Panc1 (cell line): ENCODE results near the gene WDR76. TPM values are rescaled to one million over a fixed set of nuclear protein-coding genes. Genes with fewer than 3 reads are reported as not detected.

Experiments used
- ATAC-seq: fragments of 200-7000 bp; cut with Tn5 transposase; 2 replicates; pipeline ENCODE4 v1.9.1; 2020; ENCODE audit warnings: mild to moderate bottlenecking, moderate library complexity
- BruUV-seq: library from RNA; stranded (reverse); fragments of 400-500 nt; replicated peaks from 2 replicates; lab custom pipeline; 2021; lab: Mats Ljungman, UMichigan
- CTCF ChIA-PET: fragments of 300-600 bp; sonication (Branson Sonifier 250); formaldehyde crosslinking; loops from one replicate; lab custom pipeline; 2022; ENCODE audit warnings: antibody characterized with exemption; lab: Charles Lee
- POLR2A ChIA-PET: fragments of 300-600 bp; sonication (Branson Sonifier 250); formaldehyde crosslinking; loops from one replicate; lab custom pipeline; 2022; ENCODE audit warnings: antibody characterized with exemption; lab: Charles Lee
- DNase-seq: peaks from one replicate; pipeline ENCODE4 v3.0.0-alpha.2; 2010; ENCODE audit warnings: low read depth, low spot score
- H3K27ac ChIP-seq: 2 replicates; pipeline ENCODE4 v1.5.1; 2011; ENCODE audit warnings: mild to moderate bottlenecking, low read length, inconsistent platforms
- H3K27me3 ChIP-seq: fragments of 200-500 bp; sonication (Bioruptor generic); 2 replicates; pipeline ENCODE4 v1.6.0; 2014; ENCODE audit warnings: low read length, inconsistent platforms; ENCODE audit not compliant: control insufficient read depth, insufficient read depth
- H3K36me3 ChIP-seq: fragments of 200-500 bp; sonication (Bioruptor generic); 2 replicates; pipeline ENCODE4 v1.5.1; 2014; ENCODE audit warnings: inconsistent platforms, mild to moderate bottlenecking, low read length, moderate library complexity; ENCODE audit not compliant: control insufficient read depth, insufficient read depth
- H3K4me1 ChIP-seq: 2 replicates; pipeline ENCODE4 v1.5.1; 2011; ENCODE audit warnings: inconsistent platforms, mild to moderate bottlenecking, low read length, moderate library complexity; ENCODE audit not compliant: control insufficient read depth, insufficient read depth
- H3K4me3 ChIP-seq, 2 experiments: 2 replicates each; pipeline ENCODE4 v1.5.1; 2011 to 2012; ENCODE audit warnings: low read depth in 2 of 2, low read length in 2 of 2, mild to moderate bottlenecking in 2 of 2, inconsistent platforms in 1 of 2, moderate library complexity in 1 of 2
- H3K9me3 ChIP-seq: fragments of 200-500 bp; sonication (Bioruptor generic); 2 replicates; pipeline ENCODE4 v1.5.1; 2014; ENCODE audit warnings: low read depth, mild to moderate bottlenecking, inconsistent platforms, low read length, moderate library complexity; ENCODE audit not compliant: control insufficient read depth, insufficient read depth
- POLR2AphosphoS5 ChIP-seq: IDR thresholded peaks from 2 replicates; pipeline ENCODE4 v1.6.1; 2012; ENCODE audit warnings: mild to moderate bottlenecking, low read depth, low read length, moderate library complexity
- SIN3A ChIP-seq: IDR thresholded peaks from 2 replicates; pipeline ENCODE4 v1.6.1; 2012; ENCODE audit warnings: low read depth, mild to moderate bottlenecking, low read length, moderate library complexity, borderline replicate concordance; ENCODE audit not compliant: insufficient read depth
- TCF7L2 ChIP-seq: IDR thresholded peaks from 2 replicates; pipeline ENCODE4 v1.6.1; 2011; ENCODE audit warnings: mild to moderate bottlenecking, low read depth, low read length, inconsistent platforms
- in situ Hi-C: cut with HindIII; loops from 2 replicates; pipeline ENCODE4 v1.10.0; 2016; ENCODE audit warnings: low sequenced_read_pairs, low pct_unique_long_range_greater_than_20kb
- intact Hi-C: fragments of 100-400 bp; cut with micrococcal nuclease; formaldehyde crosslinking; loops from one replicate; pipeline ENCODE4 v1.10.0; 2022; ENCODE audit not compliant: unreplicated experiment
- total RNA-seq: library from RNA; stranded (reverse); gene quantifications from one replicate; pipeline ENCODE4 v1.2.1, GENCODE V29; 2021; ENCODE audit not compliant: unreplicated experiment
- TF ChIP-seq, protein P1 (sequence below), 2 experiments: IDR thresholded peaks; 2 replicates each; pipeline ENCODE4 v1.6.1; 2011 to 2012; ENCODE audit warnings: low read depth in 2 of 2, control low read depth in 1 of 2, low read length in 1 of 2, mild to moderate bottlenecking in 1 of 2, moderate library complexity in 1 of 2; ENCODE audit not compliant: insufficient read depth in 1 of 2
- TF ChIP-seq, protein P2 (sequence below): fragments of 450-650 bp; IDR thresholded peaks from 2 replicates; pipeline ENCODE4 v1.5.1; 2017; ENCODE audit warnings: mild to moderate bottlenecking

The WDR76 gene
- total RNA-seq, 1 experiment from 2014 or later = 40.0 TPM

DNA sequence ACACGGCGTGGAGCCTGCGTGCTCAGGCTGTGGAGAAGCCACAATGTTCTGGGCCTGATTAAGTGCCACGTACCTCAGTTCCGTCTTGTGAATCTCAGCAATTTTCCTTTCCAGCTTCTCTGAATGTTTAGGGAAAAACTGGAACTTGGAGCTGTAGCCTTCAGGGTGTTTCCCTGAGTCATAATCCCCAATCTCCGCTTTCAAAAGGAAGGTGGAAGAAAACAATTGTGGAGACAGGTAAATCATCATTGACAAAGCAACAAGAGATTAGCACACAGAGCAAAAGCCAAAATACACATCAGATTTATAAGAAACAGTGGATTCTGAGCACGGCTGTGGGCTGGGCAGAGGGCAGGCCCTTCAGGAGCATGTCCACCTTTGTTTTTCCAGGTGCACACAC lies 79.0 kb downstream of the WDR76 start:
- H3K27ac ChIP-seq = no peak overlapping the region
- in situ Hi-C loops (no loop called here), intact Hi-C loops (no loop called here)
- no peaks in the 10 kb centered on the region for H3K4me1 ChIP-seq
- ChIA-PET CTCF (interaction anchor here (0.5 kb wide), 1 partner anchor 382 kb away, joined by 4 read pairs; no protein-coding TSS in a partner anchor), POLR2A (no interaction called here)
- TF ChIP-seq, protein P1, sequence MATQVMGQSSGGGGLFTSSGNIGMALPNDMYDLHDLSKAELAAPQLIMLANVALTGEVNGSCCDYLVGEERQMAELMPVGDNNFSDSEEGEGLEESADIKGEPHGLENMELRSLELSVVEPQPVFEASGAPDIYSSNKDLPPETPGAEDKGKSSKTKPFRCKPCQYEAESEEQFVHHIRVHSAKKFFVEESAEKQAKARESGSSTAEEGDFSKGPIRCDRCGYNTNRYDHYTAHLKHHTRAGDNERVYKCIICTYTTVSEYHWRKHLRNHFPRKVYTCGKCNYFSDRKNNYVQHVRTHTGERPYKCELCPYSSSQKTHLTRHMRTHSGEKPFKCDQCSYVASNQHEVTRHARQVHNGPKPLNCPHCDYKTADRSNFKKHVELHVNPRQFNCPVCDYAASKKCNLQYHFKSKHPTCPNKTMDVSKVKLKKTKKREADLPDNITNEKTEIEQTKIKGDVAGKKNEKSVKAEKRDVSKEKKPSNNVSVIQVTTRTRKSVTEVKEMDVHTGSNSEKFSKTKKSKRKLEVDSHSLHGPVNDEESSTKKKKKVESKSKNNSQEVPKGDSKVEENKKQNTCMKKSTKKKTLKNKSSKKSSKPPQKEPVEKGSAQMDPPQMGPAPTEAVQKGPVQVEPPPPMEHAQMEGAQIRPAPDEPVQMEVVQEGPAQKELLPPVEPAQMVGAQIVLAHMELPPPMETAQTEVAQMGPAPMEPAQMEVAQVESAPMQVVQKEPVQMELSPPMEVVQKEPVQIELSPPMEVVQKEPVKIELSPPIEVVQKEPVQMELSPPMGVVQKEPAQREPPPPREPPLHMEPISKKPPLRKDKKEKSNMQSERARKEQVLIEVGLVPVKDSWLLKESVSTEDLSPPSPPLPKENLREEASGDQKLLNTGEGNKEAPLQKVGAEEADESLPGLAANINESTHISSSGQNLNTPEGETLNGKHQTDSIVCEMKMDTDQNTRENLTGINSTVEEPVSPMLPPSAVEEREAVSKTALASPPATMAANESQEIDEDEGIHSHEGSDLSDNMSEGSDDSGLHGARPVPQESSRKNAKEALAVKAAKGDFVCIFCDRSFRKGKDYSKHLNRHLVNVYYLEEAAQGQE (IDR thresholded peaks at IDR 0.05; ENCODE audit: insufficient read depth in 1 of 2, low read depth in 2 of 2, low read length in 1 of 2) = no peak
- TF ChIP-seq POLR2AphosphoS5 = no peak
- TF ChIP-seq SIN3A = no peak
- no peak for TF ChIP-seq TCF7L2
- TF ChIP-seq, protein P2, sequence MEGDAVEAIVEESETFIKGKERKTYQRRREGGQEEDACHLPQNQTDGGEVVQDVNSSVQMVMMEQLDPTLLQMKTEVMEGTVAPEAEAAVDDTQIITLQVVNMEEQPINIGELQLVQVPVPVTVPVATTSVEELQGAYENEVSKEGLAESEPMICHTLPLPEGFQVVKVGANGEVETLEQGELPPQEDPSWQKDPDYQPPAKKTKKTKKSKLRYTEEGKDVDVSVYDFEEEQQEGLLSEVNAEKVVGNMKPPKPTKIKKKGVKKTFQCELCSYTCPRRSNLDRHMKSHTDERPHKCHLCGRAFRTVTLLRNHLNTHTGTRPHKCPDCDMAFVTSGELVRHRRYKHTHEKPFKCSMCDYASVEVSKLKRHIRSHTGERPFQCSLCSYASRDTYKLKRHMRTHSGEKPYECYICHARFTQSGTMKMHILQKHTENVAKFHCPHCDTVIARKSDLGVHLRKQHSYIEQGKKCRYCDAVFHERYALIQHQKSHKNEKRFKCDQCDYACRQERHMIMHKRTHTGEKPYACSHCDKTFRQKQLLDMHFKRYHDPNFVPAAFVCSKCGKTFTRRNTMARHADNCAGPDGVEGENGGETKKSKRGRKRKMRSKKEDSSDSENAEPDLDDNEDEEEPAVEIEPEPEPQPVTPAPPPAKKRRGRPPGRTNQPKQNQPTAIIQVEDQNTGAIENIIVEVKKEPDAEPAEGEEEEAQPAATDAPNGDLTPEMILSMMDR = no peak
- no TSS peak for BruUV-seq
- H3K27me3 ChIP-seq = no peaks in the 10 kb centered on the region
- no peaks in the 10 kb centered on the region for H3K9me3 ChIP-seq
- H3K4me3 ChIP-seq = no peak overlapping the region
- no peaks in the 10 kb centered on the region for H3K36me3 ChIP-seq
- ATAC-seq = no peak
- DNase-seq = no peak

DNA sequence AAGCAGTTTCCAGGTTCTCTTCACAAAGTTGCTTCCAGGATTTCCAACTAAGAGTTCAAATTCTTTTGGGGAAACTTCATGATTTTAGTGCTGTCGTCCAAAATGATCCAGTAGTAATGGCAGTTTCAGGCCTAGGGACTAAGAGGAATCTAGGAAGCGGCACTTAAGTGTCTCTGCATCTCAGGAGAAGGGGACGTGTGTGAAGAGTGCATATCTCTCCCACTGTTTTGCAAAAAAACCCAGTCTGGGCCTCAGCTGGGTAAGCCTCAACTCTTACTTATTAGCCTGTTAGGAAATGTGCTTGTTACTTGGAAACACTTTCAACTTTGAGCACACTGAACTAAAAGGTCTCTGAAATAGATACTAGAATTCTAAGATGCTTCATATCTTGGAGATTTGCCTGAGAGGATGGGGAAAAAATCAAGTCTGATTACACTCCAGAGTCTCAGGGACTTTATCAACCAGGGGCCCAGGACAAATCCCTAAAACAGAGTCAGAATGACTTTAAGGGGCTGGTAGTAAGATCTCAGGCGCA lies 81.8 kb downstream of the WDR76 start:
- CTCF ChIA-PET = no interaction called here
- H3K4me3 ChIP-seq = no peak overlapping the region
- in situ Hi-C loops = no loop called here
- TF ChIP-seq POLR2AphosphoS5 = no peak
- no peak for TF ChIP-seq SIN3A
- TF ChIP-seq TCF7L2 = no peak
- TF ChIP-seq, protein P1 (IDR thresholded peaks at IDR 0.05; ENCODE audit: insufficient read depth in 1 of 2, low read depth in 2 of 2, low read length in 1 of 2) = no peak
- TF ChIP-seq, protein P2 = no peak
- no peak overlapping the region for H3K27ac ChIP-seq
- peaks cover 13% of the 10 kb centered on the region for H3K4me1 ChIP-seq
- H3K36me3 ChIP-seq = no peaks in the 10 kb centered on the region
- DNase-seq (no peak), ATAC-seq (no peak)
- H3K9me3 ChIP-seq = no peaks in the 10 kb centered on the region
- POLR2A ChIA-PET = no interaction called here
- no peaks in the 10 kb centered on the region for H3K27me3 ChIP-seq
- no TSS peak for BruUV-seq
- intact Hi-C loops = no loop called here
